ENCODE results near the gene ADAMTS14. TPM values are rescaled to one million over a fixed set of nuclear protein-coding genes. Genes with fewer than 3 reads are reported as not detected.
A peak's percentile ranks its signal among the peaks of the same experiment; 100 is the strongest.
"Not testable (repeated sequence)": the region's sequence is repeated elsewhere in the genome, so short reads cannot be mapped to it uniquely, and the experiment has no call there.

ADAMTS14 gene
- total RNA-seq, 1 donor from 2014 or later: 0.53 TPM

DNA sequence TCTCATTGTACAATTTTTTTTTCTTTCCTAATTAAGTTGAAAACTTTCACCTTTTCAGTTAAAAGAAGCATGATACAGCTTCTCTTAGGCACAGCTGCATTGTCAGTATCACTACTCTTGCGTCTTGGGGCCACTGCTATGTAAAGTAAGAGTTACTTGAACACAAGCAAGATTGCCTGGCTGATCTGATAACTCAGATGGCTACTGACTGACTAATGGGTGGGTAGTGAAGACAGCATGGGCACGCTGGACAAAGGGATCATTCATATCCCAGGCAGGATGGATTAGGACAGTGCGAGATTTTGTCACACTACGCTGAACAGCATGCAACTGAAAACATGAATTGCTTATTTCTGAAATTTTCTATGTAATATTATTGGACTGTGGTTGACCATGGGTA is 11.6 kb upstream of the ADAMTS14 start:
- Histone ChIP-seq H3K27me3 (ENCODE audit: low read depth) (no peaks in the 10 kb centered on the region), H3K9me3 (no peaks in the 10 kb centered on the region), H3K4me1 (no peaks in the 10 kb centered on the region), H3K36me3 (no peaks in the 10 kb centered on the region), H3K27ac (no peak overlapping the region), H3K4me3 (no peak overlapping the region)
- TF ChIP-seq, protein P1, sequence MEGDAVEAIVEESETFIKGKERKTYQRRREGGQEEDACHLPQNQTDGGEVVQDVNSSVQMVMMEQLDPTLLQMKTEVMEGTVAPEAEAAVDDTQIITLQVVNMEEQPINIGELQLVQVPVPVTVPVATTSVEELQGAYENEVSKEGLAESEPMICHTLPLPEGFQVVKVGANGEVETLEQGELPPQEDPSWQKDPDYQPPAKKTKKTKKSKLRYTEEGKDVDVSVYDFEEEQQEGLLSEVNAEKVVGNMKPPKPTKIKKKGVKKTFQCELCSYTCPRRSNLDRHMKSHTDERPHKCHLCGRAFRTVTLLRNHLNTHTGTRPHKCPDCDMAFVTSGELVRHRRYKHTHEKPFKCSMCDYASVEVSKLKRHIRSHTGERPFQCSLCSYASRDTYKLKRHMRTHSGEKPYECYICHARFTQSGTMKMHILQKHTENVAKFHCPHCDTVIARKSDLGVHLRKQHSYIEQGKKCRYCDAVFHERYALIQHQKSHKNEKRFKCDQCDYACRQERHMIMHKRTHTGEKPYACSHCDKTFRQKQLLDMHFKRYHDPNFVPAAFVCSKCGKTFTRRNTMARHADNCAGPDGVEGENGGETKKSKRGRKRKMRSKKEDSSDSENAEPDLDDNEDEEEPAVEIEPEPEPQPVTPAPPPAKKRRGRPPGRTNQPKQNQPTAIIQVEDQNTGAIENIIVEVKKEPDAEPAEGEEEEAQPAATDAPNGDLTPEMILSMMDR (IDR thresholded peaks at IDR 0.05): no peak
- ATAC-seq: no peak
- no peak for DNase-seq
- intact Hi-C loops (cut with DNase I): no loop called here

DNA sequence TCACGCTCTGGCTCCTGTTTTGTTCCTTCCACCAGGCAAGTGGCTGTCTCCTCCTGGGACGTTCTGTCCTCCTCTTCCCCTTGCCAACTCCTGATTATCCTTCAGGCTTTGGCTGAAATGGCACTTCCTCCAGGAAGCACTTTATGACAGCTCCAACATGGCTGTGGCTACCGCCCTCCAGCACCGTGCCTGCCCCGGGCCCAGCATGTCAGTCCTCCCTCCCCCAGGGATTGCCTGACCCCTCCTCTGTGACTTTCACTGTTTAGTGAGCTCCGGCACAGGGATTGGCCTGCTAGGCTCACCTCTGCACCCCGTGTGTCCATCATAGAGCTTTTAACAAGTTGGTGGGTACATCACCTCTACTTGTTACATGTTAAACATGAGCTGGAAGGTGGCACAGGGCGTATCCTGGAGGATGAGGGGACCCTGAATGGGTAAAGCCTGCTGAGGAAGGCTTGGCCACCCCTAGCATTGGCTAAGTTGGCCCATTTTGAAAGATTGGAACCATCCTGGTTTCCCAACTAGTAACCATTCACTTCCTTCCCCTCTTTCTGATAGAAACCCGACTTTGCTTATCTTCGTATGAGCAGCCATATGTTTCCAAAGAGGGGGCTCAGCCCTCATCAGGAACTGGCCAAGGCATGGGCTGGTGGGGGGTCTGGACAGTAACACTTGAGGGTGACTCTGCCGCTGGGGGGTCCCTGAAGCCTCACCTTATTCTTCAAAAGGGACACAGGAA is 10.5 kb upstream of the ADAMTS14 start:
- no peak overlapping the region for H3K4me3 ChIP-seq
- no peaks in the 10 kb centered on the region for H3K9me3 ChIP-seq
- no peaks in the 10 kb centered on the region for H3K36me3 ChIP-seq
- H3K27me3 ChIP-seq (ENCODE audit: low read depth): no peaks in the 10 kb centered on the region
- intact Hi-C loops (cut with DNase I): no loop called here
- no peak for ATAC-seq
- H3K4me1 ChIP-seq: no peaks in the 10 kb centered on the region
- no peak overlapping the region for H3K27ac ChIP-seq
- TF ChIP-seq, protein P1 (IDR thresholded peaks at IDR 0.05): no peak
- DNase-seq: no peak

DNA sequence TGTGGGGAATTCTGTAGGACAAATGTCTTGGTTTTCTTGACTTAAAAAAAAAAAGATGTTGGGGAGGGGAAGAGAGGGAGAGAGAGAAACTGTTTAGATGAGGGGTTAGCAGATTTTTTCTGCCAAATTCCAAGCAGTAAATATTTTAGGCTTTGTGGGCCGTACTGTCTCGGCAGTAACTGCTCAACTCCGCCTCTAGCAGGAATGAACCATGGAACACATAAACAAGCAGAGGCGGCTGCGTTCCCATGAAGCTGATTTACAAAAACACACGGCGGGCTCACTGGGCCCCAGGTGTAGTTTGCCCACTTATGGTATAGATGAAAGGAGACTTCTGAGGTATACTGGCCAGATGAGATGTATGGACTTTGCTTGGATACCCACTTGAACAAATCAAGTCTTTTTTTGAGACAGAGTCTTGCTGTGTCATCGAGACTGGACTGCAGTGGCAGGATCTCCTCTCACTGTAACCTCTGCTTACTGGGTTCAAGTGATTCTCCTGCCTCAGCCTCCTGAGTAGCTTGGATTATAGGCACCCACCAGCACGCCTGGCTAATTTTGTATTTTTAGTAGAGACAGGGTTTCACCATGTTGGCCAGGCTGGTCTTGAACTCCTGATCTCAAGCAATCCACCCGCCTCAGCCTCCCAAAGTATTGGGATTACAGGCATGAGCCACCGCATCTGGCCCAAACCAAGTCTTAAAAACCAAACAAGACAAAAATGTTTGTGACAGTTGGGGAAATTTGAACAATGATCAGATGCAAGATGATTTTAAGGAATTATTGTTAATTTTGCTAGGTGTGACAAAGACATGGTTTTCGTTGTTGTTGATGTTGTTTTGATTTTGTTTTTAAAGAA is 9.7 kb upstream of the ADAMTS14 start:
- Histone ChIP-seq H3K27me3 (ENCODE audit: low read depth) (no peaks in the 10 kb centered on the region), H3K27ac (no peak overlapping the region), H3K9me3 (no peaks in the 10 kb centered on the region), H3K36me3 (no peaks in the 10 kb centered on the region), H3K4me1 (no peaks in the 10 kb centered on the region), H3K4me3 (no peak overlapping the region)
- DNase-seq: no peak
- intact Hi-C loops (cut with DNase I): no loop called here
- ATAC-seq: no peak
- TF ChIP-seq, protein P1 (IDR thresholded peaks at IDR 0.05): no peak

DNA sequence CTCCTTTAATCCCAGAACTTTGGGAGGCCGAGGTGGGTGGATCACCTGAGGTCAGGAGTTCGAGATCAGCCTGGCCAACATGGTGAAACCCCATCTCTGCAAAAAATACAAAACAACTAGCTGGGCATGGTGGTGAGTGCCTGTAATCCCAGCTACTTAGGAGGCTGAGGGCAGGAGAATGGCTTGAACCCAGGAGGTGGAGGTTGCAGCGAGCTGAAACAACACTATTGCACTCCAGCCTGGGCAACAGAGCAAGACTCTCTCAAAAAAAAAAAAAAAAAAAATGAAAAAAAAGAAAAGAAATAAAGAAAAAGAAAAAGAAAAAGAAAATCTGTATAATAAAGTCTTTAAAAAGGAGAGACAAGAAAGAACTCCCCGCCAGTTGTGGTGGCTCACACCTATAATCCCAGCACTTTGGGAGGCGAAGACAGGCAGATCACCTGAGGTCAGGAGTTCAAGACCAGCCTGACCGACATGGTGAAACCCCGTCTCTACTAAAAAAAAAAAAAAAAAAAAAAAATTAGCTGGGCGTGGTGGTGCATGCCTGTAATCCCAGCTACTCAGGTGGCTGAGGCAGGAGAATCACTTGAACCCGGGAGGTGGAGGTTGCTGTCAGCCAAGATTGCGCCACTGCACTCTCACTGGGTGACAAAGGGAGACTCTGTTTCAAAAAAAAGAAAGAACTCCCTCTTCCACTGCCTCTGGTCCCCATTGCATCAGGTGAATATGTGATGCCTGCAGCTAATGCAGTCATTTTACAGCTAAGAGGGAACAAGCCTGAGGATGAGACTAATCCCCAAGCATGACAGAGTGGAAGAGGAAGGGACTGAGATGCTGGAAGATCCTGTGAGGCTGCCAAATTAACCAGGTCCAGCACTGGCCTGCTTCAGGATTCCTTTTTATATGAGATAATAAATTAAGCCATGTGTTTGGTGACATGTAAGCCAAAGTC is 8.6 kb upstream of the ADAMTS14 start:
- ATAC-seq; DNase-seq; intact Hi-C loops (cut with DNase I); H3K4me1 ChIP-seq; H3K9me3 ChIP-seq; H3K36me3 ChIP-seq; H3K27ac ChIP-seq; H3K4me3 ChIP-seq; H3K27me3 ChIP-seq (ENCODE audit: low read depth): not testable (repeated sequence)

DNA sequence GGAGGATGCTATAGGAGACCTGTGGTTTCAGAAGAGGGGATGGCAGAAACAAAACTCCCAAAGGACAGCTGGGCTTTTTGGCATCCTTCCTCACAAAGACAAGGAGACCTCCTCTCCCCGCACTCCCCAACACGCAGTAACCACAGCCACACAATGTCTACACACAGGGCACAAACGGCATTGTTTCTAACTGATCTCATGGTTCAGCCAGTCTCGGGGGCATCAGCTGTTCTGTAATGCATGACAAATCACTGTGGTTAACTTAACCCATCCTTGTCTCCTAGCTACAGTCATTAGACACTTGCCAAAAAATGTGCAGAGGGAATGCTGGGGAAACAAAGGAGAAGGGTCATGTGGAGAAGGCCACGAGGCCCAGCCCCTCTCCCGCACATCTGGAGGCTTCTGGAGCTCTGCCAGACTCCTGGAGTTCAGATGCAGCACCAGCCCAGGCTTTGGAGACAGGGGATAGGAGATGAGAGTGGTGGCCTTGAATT is 7.6 kb upstream of the ADAMTS14 start:
- intact Hi-C loops (cut with DNase I): no loop called here
- H3K4me3 ChIP-seq: no peak overlapping the region
- peak in 1 of 2 donors; percentile 48 for ATAC-seq

More for the DNA sequence above, 7.6 kb upstream of the ADAMTS14 start:
- Histone ChIP-seq H3K4me1 (no peaks in the 10 kb centered on the region), H3K27ac (no peak overlapping the region), H3K36me3 (no peaks in the 10 kb centered on the region), H3K9me3 (no peaks in the 10 kb centered on the region), H3K27me3 (ENCODE audit: low read depth) (no peaks in the 10 kb centered on the region)
- no peak for DNase-seq
- TF ChIP-seq, protein P1 (IDR thresholded peaks at IDR 0.05): no peak

All from lower lobe of right lung (tissue), 2 donors.